ENCODE results near the gene BRPF3. TPM values are rescaled to one million over a fixed set of nuclear protein-coding genes. Genes with fewer than 3 reads are reported as not detected.
A peak's percentile ranks its signal among the peaks of the same experiment; 100 is the strongest.

The BRPF3 gene
- total RNA-seq, 2 donors from 2014 or later, result 75.0 to 75.6 TPM

DNA sequence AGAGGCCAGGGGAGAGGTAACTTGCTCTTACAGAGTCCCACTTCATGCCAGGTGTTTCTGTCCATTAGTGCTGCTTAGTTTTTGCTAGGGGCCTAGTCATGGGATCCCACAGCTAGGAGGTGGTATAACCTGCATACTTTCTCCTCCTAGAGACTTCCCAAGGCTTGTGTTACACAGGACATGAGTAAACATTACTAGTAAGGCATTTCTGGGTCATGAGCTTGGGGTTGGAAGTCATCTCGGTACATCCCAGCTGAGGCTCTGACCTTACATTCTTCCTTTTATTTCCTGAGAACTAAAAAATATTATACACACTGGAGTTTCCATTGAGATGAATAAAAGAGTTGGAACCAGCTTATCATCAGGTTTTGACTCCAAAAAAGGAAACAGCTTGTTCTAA is 52.4 kb downstream of the BRPF3 start:
- intact Hi-C loops (cut with DNase I, micrococcal nuclease), result no loop called here
- DNase-seq (no peak), ATAC-seq (no peak)

- no peak for ATAC-seq
- no peak for DNase-seq
- intact Hi-C loops (cut with DNase I, micrococcal nuclease), result no loop called here
Observed at GRCh38 chr6:36249536-36249935, 53.0 kb downstream of the BRPF3 start.

- intact Hi-C loops (cut with DNase I, micrococcal nuclease), result no loop called here
- no peak for ATAC-seq
- DNase-seq, result no peak
Observed at GRCh38 chr6:36252005-36252404, 55.5 kb downstream of the BRPF3 start.

DNA sequence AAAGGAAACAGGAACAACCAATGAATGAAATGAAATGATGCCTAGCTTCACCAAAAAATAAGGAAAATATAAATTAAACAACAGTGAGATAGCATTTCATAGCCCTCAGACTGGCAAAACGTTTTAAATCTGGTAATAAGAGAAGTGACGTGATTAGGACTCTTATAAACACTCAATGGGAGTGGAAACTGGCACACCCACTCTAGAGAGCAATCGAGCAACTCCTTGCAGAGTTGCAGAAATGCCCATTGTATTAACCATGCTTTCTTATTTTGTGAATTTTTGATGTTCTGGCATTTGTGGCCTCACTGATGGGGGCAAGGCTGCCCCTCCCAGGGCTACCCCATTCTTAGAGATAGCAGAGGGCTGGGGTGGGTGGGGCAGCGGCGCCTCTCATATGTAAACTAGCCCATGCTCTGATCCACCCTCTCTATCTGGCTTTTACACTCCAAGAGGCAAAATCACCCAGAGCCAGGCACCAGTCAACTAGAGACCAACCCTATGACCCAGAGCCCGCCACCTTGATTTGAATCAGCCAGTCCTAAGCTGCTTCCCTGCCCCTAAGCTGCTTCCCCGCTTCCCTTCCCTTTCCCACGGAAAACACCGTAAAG is 67.0 kb downstream of the BRPF3 start:
- intact Hi-C loops (cut with DNase I, micrococcal nuclease), result no loop called here
- no peak for ATAC-seq
- DNase-seq, result no peak

- DNase-seq, result no peak
Observed at GRCh38 chr6:36265744-36266143, 69.2 kb downstream of the BRPF3 start.

GRCh38 chr6:36266913-36267644 is 70.5 kb downstream of the BRPF3 start:
- intact Hi-C loops (cut with DNase I, micrococcal nuclease), result no loop called here
- ATAC-seq (no peak), DNase-seq (no peak)

More at GRCh38 chr6:36265744-36266143, 69.2 kb downstream of the BRPF3 start:
- no peak for ATAC-seq
- intact Hi-C loops (cut with DNase I, micrococcal nuclease), result no loop called here

- DNase-seq (no peak), ATAC-seq (no peak)
- intact Hi-C loops (cut with DNase I, micrococcal nuclease), result no loop called here
Observed at GRCh38 chr6:36267731-36268477, 71.4 kb downstream of the BRPF3 start.

DNA sequence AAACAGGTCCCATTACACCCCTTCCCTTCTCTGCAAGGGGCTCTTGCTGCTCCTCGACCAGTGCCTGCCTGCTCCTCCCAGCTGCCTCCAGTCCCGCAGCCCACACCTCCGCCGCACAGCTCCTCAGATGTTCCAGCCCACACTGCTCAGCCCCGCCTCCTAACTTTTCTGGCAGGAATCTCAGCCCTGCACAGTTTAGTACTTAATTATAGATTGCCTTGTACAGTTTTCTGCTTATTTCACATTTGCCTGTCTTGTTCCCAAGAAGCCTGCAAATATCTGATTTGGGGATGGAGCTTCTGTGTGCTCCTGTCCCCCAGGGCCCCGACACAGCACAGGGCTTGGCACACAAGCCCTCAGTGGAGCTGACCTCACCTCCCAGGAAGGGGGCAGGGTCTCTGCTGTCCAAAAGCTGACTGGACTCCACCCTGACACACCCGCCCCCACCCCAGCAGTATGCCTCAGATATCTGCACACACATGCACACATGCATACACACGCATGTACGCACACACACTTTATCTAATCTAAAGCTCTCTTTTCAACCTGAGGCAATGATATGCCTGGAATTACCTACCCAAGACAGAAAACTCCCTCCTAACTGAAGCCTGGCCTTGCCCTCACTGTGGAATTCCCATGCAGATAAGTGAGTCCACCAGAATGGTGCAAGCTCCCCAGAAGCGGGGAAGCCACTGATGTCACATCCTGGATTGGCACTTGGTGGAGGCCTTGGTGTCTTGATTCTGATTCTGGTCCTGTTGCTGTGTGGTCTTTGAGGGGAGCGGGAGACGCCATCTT is 72.1 kb downstream of the BRPF3 start:
- intact Hi-C loops (cut with DNase I, micrococcal nuclease), result no loop called here
- ATAC-seq (peak; percentile 81), DNase-seq (peak in 1 of 2 donors; percentile 28)

GRCh38 chr6:36269834-36270705 is 73.5 kb downstream of the BRPF3 start, which contains the start of gene PNPLA1:
PNPLA1 (plus strand) TSS chr6:36270060; CDS start chr6:36270460, 400 bp downstream.
- intact Hi-C loops (cut with DNase I, micrococcal nuclease), result no loop called here
- DNase-seq, result no peak
- ATAC-seq, result no peak

DNA sequence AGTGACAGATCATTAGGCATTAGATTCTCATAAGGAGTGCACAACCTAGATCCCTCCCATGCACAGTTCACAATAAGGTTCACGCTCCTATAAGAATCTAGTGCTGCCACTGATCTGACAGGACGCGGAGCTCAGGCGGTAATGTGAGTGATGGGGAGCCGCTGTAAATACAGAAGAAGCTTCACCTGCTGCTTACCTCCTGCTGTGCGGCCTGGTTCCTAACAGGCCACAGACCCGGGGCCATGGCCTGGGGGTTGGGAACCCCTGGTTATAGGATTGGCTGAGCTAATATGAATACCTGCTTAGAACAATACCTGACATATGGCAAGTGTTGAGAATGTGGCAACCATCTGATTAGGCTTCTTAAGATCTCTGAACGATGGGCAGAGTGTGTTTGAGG is 75.7 kb downstream of the BRPF3 start:
- DNase-seq (no peak), ATAC-seq (no peak)
- intact Hi-C loops (cut with DNase I, micrococcal nuclease), result no loop called here

DNA sequence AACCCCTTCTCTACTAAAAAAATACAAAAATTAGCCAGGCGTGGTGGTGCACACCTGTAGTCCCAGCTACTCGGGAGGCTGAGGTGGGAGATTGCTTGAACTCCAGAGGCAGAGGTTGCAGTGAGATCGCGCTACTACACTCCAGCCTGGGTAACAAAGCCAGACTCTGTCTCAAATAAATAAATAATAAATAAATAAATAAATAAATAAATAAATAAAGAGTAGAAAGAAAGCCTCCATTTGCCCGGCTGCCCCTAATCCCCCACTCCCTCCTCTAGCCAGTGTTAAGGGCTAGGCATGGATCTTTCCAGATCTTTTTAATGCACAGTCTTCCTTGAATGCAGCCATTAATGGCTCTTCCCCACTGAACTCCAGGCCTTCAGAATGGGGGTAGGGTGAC is 76.5 kb downstream of the BRPF3 start:
- ATAC-seq (no peak), DNase-seq (no peak)
- intact Hi-C loops (cut with DNase I, micrococcal nuclease), result no loop called here

- intact Hi-C loops (cut with DNase I, micrococcal nuclease), result no loop called here
- DNase-seq, result no peak
- peak; percentile 64 for ATAC-seq
Observed at GRCh38 chr6:36273802-36274514, 77.4 kb downstream of the BRPF3 start.

GRCh38 chr6:36276581-36277536 is 80.3 kb downstream of the BRPF3 start:
- DNase-seq (no peak), ATAC-seq (no peak)
- intact Hi-C loops (cut with DNase I, micrococcal nuclease), result no loop called here

- DNase-seq (no peak), ATAC-seq (no peak)
- intact Hi-C loops (cut with DNase I, micrococcal nuclease), result no loop called here
Observed at GRCh38 chr6:36277946-36278470, 81.5 kb downstream of the BRPF3 start.

GRCh38 chr6:36280467-36280866 is 83.9 kb downstream of the BRPF3 start:
- no peak for DNase-seq
- ATAC-seq, result no peak
- intact Hi-C loops (cut with DNase I, micrococcal nuclease), result no loop called here

- no peak for ATAC-seq
- DNase-seq, result no peak
- intact Hi-C loops (cut with DNase I, micrococcal nuclease), result no loop called here
Observed at GRCh38 chr6:36280983-36281382, 84.4 kb downstream of the BRPF3 start.
